GM18858 (cell line): Measurements from ENCODE around the gene FCGR1A.
"Not testable (repeated sequence)": the region's sequence is repeated elsewhere in the genome, so short reads cannot be mapped to it uniquely, and the experiment has no call there.

Source experiments
- ATAC-seq: cut with Tn5 transposase; IDR thresholded peaks from one replicate; pipeline ENCODE4 v1.9.1; 2021; ENCODE audit not compliant: unreplicated experiment

The FCGR1A gene

DNA sequence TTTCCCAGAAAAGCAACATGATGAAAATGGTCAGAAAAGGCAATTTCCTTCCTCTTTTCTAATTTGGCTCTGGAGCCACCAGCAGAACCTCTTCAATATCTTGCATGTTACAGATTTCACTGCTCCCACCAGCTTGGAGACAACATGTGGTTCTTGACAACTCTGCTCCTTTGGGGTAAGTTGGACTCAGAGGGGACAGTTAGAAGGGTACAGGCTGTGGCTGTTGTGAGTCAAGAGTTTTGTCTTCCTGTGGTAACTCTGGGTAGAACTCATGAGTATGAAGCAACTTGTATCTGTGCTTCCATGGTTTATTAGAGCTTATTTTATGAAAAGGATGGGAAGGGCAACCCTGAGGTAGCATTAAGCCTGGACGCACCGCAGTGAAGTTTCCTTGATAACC is at the start of gene FCGR1A:
TSS of gene FCGR1A (plus strand) at position 95 of the 400 bp plus-strand sequence. CDS start at position 145, 50 bp downstream.
- ATAC-seq = not testable (repeated sequence)

DNA sequence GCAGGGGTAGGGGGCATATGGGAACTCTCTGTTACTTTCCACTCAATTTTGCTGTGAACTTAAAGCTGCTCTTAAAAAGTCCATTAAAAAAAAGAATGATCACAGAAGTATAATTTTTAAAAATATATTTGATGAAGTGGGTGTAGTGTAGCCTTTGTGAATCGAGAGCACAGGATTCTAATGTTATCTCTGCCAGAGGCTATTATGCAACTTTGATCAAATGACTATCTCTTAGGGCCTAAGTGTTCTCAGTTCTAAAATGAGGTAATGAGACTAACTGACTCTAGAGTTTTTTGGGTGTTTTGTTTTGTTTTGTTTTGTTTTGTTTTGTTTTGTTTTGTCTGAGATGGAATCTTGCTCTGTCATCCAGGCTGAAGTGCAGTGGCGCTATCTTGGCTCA is 49.7 kb upstream of the FCGR1A start:
- ATAC-seq = not testable (repeated sequence)

DNA sequence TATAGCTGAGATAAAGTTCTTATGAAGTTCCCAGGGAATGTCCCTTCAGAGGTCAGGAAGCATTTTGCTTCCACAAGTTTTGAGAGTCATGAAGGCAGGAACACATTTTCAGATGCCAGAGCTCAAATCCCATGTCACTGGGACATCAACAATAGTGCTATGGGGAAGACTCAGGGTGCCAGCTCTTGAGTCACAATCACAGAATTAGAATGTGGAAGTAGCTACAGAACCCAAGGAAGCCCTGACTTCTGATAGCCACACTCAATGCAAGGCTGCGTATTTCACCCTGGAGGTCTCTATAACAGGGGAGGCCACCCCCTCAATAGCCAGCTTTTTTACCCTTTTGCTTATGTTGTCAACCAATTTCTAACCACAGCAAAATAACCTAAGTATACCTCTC is 47.8 kb upstream of the FCGR1A start:
- ATAC-seq = not testable (repeated sequence)

DNA sequence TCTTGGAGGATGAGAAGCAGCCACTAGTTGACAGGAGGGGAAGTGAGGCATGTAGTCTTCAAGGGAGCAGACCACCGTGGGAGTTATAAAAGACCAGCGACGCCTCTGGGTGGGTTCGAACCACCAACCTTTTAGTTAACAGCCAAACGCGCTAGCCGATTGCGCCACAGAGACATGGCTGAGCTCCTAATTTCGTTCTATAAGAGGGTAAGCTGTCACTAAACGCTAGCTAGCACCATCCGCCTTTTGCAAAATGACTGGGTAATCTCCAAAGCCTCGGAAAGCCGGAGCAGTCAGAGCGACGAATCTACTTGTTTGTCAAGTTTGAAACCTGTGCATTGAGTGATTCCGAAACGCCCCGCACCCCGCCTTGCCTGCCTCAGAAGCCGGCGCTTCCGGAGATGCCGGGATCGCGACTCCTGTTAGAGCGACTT is 42.3 kb upstream of the FCGR1A start:
- ATAC-seq = not testable (repeated sequence)

DNA sequence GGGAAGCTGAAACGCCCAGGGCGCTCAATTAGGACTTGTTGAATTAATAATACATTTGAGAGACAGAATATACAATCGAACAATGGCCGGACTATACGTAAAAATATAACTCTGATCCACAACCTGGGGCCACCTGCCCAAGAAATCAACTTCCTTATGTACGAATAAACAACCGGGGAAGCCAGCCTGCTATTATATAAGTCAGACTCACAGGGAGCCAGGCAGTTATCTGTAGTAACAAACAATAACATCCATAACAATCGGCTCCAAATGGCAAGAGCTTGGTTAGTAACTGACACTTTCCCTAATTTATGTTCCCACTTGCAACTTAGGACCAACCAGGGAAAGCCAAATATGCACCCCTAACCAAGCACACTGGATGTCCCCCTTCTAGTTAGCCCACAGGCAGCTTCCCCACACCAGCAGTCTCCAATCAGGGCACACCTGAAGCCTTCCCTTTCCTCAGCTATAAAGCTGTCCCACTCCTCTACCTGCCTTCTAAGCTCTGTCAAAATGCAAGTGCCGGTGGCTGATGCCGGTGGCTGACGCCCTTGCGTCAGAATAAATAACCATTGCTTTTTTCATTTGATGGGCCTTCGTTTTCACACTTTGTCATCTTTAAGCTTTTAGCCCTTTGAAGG is 41.8 kb upstream of the FCGR1A start:
- not testable (repeated sequence) for ATAC-seq

DNA sequence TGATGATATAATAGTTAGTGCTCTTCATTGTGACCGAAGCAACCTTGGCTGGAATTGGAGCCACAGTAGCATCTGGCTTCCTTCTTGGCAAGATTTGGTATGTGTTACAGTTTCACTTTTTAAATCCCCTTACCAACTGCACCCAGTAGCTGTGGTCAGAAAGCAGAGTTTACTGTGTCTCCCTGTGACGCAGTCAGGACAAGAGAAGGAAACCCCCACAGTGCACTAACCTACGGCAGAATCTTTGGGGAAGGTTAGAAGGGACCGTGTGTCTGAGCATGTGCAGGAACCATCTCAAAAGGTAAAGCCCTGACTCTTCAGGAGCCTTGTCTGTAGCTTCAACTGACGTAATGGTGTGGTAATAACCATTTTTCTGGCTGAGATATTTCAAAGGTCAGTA is 40.6 kb upstream of the FCGR1A start:
- not testable (repeated sequence) for ATAC-seq

DNA sequence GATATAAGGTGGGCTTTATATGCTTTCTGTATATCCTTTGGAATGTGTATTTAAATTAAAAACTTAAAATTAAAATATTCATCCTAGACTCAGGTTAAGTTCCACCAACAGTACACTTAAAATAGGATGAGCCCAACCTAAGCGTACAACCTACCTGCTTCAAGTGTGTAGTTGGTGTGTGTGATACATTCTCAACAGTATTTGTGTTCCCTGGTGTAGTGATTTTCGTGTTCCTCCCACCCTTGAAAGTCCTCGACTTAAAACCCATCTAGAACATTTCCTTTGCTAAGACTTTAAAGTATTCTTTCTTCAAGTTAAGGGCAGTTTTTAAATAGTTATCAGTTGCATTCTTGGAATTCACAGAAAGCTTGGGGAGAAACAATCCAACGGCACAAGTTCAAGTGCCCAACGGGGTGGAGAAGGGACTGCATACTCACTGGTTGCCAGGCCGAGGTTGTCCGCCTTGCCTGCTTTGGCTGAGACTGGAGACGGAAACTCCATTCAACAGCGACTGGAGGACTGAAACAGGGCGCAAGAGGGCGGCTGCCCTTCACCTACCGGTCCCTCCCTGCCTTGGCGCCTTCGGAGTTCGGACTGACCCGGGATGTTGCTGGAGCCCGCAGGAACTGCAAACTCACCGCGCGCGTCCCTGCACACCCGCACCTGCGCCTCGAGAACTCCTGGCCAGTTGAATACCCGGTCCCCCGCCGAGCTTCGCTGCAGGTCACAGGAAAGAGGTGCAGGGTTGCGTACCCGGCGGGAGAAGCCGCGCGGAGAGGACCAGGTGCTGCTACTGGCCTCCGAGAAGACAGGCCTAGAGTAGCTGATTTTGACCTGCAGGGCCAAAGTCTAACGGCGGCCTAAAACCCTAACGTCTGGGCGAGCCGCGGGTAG is 35.8 kb upstream of the FCGR1A start:
- ATAC-seq = not testable (repeated sequence)

DNA sequence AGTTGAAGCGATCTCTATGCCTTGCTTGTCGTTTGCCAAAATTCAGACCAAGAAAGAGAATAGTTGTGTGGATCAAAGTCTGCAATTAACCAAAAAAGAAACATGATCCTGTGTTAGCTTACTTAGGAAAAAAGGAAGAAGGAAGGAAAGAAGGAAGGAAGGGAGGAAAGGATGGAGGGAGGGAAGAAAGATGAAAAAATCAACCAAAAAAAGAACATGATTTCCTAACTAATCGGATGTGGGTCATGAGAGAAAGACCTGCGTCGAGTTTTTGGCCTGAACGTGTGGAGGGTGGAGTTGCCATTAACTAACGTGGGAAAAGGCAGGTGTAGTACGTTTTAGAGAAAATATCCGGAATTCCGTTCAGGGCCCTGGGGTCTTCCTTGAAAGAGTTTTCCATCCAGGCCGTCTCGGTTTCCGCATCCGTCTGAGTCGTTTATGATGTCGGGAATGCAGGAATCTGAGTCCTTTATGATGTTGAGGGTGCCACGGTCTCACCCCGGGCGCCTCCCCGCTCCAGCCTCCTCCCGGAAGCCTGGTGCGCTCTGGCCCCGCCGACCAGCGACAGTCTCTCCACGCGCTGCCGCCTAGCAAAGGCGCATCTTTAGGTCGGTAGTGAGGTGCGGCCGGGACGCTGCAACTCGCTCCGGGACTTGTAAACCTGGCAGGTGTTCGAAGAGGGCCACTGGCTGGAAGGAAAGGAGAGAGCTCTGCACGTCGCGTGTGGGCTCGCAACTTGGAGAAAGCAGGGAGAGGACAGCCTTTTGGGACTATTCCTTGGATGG is 34.9 kb upstream of the FCGR1A start:
- ATAC-seq = not testable (repeated sequence)

DNA sequence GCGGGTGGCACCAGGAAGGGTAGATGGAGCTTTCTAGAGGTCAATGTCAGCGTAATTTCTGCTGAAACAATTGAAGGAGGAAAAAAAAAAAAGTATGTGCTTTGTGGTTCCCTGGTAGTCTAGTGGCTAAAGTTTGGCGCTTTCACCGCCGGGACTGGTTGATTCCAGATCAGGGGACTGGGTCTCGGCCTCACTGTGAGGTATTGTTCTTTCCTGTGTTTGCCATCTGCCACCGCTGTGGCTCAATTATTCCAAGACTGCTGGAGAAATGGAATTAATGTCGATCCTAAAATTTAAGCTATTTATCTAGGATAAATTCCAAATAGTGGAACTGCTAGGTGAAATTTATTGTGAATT is 34.4 kb upstream of the FCGR1A start:
- not testable (repeated sequence) for ATAC-seq

DNA sequence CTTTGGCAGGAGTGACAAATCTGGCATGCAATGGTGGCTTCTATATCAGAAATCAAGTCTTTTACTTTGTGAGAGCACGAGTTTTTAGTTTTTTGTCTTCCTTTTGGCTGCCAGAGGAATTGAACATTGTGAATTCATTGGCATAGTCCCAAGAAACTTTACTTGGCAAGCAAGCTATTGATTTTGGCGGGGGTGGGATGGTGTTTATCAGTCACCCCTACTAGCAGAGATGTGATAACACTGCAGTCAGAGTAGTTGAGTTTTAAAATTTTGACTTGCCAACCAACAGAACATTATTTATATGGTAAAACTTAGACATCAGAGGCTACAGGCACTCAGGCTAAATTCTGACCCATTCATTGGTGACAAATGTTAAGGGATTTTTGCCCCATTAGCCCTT is 31.9 kb upstream of the FCGR1A start:
- not testable (repeated sequence) for ATAC-seq

DNA sequence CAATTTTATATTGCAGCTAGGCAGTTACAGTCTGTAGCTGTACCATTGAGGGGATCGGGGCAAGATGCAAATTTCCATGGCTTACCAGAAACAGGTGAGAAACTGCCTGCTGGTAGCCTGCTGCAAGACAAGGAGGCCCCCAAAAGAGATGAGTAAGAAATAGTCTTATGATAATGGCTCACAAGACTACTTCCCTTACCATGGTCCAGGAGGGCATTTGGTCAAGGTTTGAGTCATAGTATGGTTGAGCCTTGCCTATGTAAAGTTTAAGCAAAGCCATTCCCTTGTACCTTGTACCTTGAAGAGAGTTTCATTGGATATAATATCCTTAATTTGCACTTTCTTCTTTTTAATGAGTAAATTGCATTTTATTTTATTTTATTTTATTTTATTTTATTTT is 30.3 kb upstream of the FCGR1A start:
- not testable (repeated sequence) for ATAC-seq

DNA sequence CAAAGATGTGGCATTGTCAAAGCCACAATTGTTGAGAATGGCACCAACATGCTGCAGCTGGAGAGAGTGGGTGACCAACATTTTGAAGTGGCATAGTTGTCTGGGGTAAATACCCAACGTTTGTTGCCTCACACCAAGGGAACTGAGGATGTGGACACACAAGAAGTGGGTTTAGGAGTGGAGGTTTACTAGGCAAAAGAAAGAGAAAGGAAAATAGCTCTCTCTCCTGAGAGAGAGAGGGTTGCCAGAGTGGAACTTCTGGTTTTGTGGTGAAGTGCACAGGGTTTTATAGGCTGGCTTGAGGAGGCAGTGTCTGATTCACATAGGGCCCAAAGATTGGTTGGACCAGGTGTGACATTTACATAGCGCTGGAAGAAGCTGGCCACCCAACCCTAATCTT is 29.0 kb upstream of the FCGR1A start:
- ATAC-seq = not testable (repeated sequence)

DNA sequence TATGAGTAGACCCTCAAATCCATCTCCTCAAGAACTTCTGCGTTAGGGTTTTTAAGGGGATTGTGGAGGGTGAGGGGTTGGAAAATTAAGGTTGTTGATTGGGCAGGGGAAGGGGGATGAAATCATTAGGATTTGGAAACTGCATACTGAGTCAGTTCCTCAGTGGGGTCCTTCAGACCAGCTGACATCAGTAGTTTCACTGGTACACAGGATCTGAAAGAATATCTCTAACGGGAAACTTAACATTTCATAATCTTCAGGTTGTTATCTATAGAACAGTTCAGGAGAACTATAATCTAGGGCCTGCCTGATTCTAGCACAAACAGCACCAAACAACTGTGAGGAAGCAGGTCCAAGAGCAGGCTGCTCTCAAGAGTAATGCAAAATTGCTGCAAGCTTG is 27.2 kb upstream of the FCGR1A start:
- not testable (repeated sequence) for ATAC-seq

DNA sequence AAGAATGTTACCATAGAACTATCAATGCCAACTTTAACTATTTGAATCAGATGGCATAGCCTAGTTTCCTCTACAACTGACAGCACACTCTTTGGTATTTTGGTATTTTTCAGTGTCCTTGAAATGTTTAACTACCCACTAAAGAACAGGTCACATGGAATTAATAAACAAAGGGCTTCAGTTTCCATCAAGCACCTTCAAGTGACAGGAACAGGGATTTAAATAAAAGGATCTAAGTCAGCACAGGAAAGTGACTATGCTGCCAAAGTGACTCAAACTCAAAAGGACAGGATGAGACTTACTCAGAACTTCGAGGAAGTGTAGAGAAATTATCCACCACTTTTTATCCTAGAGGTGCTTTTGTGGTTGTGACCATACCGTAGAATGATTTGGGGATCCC is 20.2 kb upstream of the FCGR1A start:
- not testable (repeated sequence) for ATAC-seq

DNA sequence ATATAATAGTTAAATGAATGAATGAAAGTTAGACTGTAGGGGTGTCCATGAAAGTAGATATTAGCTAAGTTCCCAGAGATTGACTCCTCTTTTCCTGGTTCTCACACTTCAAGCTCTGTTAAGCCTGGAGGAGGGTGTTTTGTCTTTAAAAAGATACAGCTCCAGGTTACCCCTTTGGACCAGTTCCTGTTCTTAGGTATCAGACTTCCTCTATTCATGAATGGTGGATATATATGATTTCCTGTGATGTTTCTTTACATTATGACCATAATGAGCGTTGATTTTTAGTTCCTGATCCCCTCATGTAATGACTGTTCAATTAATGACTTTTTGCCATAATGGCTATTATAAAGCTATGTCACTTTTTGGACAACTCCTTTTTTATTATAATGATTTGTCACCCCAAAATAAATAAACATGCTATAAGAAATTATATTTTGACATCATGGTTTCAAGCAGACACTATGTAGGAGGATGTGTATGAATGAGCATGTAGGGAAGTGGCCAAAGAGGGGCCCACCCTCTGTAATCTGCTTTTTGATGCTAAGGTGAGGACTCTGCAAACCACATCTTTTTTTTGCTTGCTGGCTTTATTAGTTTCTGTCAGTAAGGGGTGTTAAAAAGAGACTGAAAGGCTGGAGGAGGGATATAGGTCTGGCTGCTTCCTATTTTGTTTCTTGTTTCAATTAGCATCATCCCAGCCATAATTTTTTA is 18.2 kb upstream of the FCGR1A start:
- ATAC-seq = not testable (repeated sequence)

DNA sequence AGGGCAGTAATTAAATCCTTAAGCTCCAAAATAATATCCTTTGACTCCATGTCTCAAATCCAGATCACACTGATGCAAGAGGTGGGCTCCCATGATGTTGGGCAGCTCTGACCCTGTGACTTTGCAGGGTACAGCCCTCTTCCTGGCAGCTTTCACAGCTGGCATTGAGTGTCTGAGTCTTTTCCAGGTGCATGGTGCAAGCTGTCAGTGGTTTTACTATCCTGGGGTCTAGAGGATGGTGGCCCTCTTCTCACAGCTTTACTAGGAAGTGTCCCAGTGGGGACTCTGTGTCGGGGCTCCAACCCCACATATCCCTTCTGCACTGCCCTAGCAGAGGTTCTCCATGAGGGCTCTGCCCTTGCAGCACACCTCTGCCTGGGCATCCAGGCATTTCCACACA is 16.3 kb upstream of the FCGR1A start:
- ATAC-seq = not testable (repeated sequence)

DNA sequence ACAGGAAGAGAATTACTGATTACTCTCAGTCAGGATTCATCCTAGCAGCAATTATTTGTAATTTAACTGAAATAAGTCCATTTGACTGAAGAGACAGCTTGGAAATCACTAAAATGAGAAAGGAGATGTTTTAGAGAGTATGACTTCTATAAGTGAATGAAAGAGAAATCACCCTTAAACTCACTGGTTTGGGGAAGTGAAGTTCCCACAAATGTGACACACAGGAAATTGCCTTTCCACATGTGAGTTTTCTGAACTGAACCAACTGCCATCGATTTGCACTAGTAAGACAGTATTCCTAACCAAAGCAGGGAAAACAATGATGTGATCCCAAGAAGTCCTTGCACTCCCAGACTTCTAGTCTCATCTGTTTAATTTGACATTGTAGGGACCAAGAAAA is 13.3 kb upstream of the FCGR1A start:
- not testable (repeated sequence) for ATAC-seq

DNA sequence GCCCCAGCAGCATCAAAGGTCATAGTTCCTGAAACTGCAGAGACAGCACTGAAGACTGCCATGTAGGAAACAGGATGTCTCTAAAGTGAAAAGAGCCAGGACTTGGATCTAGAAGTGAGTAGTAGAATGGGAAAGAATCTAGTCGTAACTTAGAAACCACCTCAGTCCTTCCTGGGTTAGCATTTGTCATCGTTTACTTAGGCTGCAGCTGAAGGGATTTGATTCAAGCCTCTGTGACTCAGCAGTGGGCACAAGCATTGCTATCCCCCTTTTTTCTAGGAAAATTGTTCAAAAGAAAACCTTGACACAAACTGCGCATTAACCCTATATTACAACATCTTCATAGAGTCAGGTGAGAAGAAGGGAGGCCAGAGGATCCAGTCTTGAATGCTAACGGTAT is 11.8 kb upstream of the FCGR1A start:
- ATAC-seq = not testable (repeated sequence)

DNA sequence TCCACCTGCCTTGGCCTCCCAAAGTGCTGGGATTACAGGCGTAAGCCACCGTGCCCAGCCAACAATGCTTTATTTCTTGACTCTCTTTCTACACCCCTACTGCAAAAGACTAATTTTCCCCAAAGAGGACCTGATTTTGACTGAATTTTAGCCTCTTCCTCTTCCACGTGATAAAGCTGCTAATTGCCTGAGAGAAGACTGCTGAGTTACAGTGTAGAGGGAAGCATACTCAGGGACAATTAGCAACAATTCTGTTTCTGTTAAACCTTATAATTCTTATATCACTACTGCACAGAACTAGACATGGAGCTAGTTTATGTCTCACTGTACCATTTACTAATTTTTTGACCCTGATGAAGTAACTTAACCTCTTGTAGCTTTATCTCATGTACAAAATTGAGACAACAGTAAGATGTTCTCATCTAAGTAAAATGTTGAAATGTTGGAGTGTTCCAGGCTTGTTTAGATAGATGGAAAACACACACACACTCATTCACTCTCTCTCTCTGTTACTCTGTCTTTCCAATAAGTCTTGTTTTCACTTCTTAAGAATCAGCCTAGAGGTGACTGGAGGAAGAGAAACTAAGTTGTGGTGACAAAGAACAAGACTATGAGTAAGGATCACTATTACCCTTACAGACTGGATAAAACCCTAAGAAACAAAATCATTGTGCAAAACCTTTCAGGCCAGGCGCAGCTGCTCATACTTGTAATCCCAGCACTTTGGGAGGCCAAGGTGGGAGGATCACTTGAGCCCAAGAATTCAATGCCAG is 10.7 kb upstream of the FCGR1A start:
- peak; percentile 92 for ATAC-seq
